Heart left ventricle (tissue), 13 donors: Measurements from ENCODE around the gene DENND6B.

ENCODE experiments used
- POLR2A ChIP-seq, 2 donors: fragments of 450-650 bp; IDR thresholded peaks; one replicate each; pipeline ENCODE4 v1.6.1; 2017; ENCODE audit warnings: antibody characterized with exemption in 2 of 2, mild to moderate bottlenecking in 2 of 2, moderate library complexity in 2 of 2
- TF ChIP-seq, protein P1 (sequence below), 12 donors: fragments of 200-600 bp; sonication (generic) in 4 of 12; IDR thresholded peaks; one replicate each; pipeline versions ENCODE4 v1.5.0 to v1.8.0; 2018 to 2022; ENCODE audit warnings: antibody characterized with exemption in 12 of 12, mild to moderate bottlenecking in 5 of 12
- donor health status: ischemic (EF 13 %, LVEDD 7.1; RV severe dilation, severe dysfunction).
- donor health status: DM: no; HTN: yes; CAD: no.
- donor health status: DM: no; HTN: no; CAD: no.
- donor health status: ischemic (EF 25% LVEDD 6.9; RV normal size, moderate dysfunction).
- donor health status: ischemic (EF 25% LVEDD 5.7; RV mildly dilated, moderate dysfunction).
- donor health status: ischemic (EF 35%, LVEDD 5.7; RV mildly dilated, moderate dysfunction).
- donor health status: nonischemic (EF 11% LVEDD 7.7; RV severe dilation, severe dysfunction).
- donor health status: DM: yes; HTN: yes; CAD: no.
- donor health status: PGD.
- donor health status: ischemic (EF 29% LVEDD 5.4; RV normal size, mild dysfunction).
- donor health status: nonischemic (EF 23%, LVEDD 6.1; RV moderate dilation, normal function).

DNA sequence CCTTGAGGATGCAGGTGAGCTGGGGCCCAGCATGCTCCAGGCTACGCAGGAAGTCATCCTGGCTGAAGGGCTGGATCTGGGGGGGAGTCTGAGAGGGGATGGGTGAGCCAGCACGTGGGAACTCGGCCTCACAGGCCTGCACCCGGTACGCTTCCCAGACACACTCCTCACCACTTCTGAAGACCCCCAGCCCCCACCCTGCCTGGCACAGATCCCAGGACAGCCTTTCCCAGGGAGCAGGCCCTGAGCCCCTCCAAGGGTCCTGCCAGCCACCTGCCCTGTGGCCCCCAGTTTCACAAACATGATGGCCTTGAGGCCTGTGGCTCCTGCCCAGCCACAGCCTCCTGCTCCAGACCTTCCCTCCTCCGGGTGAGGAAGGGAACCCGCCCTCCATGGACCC lies 13.8 kb downstream of the DENND6B start:
- TF ChIP-seq POLR2A (IDR thresholded peaks at IDR 0.05) = no peak
- TF ChIP-seq, protein P1, sequence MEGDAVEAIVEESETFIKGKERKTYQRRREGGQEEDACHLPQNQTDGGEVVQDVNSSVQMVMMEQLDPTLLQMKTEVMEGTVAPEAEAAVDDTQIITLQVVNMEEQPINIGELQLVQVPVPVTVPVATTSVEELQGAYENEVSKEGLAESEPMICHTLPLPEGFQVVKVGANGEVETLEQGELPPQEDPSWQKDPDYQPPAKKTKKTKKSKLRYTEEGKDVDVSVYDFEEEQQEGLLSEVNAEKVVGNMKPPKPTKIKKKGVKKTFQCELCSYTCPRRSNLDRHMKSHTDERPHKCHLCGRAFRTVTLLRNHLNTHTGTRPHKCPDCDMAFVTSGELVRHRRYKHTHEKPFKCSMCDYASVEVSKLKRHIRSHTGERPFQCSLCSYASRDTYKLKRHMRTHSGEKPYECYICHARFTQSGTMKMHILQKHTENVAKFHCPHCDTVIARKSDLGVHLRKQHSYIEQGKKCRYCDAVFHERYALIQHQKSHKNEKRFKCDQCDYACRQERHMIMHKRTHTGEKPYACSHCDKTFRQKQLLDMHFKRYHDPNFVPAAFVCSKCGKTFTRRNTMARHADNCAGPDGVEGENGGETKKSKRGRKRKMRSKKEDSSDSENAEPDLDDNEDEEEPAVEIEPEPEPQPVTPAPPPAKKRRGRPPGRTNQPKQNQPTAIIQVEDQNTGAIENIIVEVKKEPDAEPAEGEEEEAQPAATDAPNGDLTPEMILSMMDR (IDR thresholded peaks at IDR 0.05) = no peak
